Measurements from ENCODE around the gene ITGAX.

ITGAX gene

GRCh38 chr16:31348579-31348978 is 6.4 kb upstream of the ITGAX start:
- DNase-seq (ENCODE audit: low read depth in 2 of 2): no peak

DNA sequence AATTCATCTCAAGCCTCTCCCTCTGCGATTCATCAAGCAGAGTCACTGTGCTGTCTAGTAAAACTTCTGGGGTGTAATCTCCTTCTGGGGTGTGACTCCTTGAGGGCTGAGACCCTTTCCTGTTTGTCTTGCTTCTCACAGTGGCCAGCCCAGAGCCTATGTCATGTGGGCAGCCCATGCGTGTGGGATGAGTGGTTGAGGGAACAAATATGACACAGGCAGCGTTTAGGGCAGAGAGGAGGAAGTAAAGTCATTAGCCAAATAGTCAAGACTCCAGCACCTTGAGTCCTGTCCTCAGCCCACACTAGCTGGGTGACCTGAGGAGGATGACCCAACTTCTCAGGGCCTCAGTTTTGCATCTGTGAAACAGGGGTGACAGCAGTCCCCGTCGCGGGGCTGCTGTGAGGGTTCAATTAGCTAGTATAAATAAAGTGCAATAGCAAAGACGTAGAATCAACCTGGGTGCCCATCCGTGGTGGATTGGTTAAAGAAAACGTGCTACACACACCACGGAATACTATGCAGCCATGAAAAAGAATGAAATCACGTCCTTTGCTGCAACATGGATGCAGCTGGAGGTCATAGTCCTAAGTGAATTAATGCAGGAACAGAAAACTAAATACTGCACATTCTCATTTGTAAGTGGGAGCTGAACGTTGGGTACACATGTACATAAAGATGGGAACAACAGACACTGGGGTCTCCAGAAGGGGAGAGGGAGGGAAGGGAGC is 4.5 kb upstream of the ITGAX start:
- DNase-seq (ENCODE audit: low read depth in 2 of 2): no peak

DNA sequence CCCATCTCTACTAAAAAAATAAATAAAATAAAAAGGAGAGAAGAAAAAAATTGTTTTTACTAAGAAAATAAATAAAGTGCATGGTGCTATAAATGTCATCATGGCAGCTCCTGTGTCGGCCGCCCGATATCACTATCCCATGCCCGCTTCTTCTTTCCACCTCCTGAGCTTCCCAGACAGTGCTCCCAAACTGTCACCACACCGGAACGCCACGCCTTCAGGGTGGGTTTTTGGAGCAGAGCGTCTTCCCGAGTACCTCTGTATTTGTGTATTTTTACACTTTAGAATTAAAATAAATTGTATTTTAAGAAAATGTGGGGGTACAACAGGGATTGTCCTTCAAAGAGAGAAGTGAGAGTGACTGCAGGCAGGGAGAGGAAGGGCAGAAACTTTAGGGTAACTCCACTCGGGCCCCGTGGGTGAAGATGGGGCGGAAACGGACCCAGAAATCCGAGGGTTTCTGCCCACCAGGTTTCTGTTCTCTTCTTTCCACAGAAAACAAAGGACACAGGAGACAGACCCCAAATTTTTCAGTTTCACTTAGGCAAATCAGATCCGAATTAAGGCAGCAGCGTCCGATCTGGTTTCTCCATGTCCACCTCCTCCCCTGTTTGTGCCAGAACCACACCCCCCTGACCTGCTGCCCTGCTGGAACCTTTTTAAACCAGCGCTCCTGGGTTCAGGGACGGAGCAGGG is 3.6 kb upstream of the ITGAX start:
- DNase-seq (ENCODE audit: low read depth in 2 of 2): no peak

DNA sequence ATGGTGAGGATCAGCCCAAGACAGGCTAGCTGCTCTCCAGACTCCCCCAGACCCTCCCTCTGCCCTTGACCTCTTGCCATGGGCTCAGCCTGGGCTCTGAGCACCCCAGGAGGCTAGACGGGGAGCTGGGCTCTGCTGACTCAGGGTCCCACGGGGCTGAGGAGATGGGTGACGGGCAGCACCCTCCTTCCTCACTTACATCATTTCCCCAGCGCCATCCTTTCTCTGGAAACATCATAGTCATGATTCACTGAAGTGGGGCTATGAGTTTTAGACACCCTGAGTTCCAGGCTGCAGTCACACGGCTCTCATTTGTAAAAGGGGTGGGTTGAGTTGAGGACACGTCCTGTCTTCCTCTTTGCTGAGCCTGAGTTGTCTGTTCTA is 3.0 kb upstream of the ITGAX start:
- no peak for DNase-seq (ENCODE audit: low read depth in 2 of 2)

DNA sequence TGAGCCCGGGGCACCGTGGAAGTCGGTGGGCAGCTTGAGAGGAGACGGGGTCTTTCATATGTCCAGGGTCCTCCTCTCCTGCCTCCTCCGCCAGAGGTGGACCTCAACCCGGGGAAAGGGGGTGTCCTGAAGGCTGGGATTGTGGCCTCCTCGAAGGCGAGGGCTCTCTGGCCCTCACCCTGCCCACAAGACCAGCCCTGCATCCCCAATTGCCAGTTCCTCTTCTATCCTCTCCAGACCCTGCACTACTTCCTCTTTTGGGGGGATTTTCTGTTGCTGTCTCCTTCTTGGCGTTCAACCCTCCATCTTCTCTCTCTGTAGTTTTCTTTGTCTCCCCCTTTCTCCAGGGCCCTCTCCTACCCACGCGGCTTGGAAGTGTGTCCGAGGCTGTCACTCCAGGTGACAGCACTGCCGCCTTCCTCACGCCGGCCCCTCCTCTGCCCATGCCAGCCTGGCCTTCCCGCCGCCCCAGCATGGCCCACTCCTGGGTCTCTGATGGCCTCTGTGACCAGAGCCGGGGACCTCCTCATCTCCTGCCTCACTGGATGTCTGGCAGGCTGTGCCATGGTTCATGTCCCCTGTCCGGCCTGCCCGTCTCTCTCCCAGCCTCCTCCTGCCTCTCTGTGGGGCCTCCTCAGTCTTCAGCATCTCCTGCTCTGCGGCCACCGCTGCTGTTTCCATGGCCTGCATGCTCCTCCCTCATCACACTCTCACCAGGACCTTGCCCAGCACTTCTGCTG is 2.4 kb upstream of the ITGAX start:
- no peak for DNase-seq (ENCODE audit: low read depth in 2 of 2)

DNA sequence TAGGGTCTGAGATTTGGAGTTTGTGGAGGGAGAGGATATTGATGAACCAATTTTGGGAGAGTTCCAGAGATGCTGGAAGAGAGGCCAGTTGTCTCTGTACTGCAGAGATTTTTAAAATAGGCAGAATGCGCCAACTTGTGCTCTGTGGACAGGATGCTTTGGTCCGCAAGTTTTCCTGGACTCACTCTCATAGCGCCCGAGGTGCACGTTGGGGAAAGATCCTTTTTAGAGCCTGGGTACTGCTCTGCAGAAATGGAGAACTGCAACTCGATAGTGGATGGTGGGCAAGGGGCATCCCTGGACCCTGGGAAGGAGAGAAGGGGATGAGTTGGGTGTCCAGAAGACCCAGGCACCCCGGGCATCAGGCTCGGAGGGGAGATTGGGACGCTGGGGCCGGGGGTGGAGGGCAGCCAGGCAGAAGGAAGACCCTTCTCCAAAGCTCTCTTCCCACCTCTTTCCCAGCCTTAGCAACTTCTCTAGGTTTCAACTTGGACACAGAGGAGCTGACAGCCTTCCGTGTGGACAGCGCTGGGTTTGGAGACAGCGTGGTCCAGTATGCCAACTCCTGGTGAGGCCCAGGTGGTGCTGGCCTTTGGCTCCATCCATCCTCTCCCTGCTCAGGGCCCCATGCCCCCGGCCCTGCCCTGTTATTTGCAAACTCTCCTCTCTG is 590 bp downstream of the ITGAX start:
- DNase-seq (ENCODE audit: low read depth in 2 of 2): no peak

- DNase-seq (ENCODE audit: low read depth in 2 of 2): no peak
These were observed 1.8 kb downstream of the ITGAX start for GRCh38 chr16:31356566-31357323.

- DNase-seq (ENCODE audit: low read depth in 2 of 2): no peak
These were observed 2.5 kb downstream of the ITGAX start for GRCh38 chr16:31357324-31358109.

- DNase-seq (ENCODE audit: low read depth in 2 of 2): no peak
These were observed 5.3 kb downstream of the ITGAX start for GRCh38 chr16:31360251-31360650.

- no peak for DNase-seq (ENCODE audit: low read depth in 2 of 2)
These were observed 6.5 kb downstream of the ITGAX start for GRCh38 chr16:31361201-31362110.

DNA sequence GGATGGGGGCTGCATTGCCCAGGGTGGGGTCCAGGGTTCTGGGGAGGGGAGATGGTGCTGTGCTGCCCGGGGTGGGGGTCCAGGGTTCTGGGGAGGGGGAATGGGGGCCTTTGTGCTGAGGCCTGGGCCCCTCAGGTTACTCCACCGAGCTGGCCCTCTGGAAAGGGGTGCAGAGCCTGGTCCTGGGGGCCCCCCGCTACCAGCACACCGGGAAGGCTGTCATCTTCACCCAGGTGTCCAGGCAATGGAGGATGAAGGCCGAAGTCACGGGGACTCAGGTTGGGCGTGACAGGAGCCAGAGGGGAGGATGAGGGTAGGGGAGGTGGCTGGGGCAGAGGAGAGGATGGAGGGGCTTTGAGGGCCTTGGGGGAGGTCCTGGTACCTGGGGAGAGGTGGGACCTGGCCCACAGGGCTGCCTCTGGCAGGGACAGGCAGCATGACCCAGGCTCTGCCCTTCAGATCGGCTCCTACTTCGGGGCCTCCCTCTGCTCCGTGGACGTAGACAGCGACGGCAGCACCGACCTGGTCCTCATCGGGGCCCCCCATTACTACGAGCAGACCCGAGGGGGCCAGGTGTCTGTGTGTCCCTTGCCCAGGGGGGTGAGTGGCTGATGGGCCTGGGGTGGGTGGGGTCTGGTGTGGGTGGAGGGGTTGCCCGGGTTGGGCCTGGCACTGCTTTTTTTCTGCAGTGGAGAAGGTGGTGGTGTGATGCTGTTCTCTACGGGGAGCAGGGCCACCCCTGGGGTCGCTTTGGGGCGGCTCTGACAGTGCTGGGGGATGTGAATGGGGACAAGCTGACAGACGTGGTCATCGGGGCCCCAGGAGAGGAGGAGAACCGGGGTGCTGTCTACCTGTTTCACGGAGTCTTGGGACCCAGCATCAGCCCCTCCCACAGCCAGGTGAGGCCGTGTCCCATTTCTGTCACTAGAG is 7.8 kb downstream of the ITGAX start:
- DNase-seq (ENCODE audit: low read depth in 2 of 2): no peak

DNA sequence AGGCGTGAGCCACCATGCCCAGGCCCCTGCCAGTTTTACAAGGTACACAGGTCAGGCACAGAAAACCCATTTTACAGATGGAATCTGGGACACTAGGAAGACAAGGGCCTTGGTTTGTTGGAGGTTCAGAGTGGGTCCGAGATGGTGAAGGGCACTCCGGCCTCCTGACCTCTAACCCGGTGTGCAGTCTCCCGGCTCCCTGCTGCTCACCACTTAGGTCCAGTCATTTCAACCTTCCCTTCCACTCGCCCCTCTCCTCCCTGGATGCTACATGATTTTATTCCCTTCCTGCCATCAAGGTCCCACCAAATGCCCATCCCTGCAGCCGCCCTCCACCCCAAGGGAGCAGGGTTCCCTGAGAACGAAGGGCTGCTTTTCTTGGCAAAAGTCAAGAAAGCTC is 8.7 kb downstream of the ITGAX start:
- no peak for DNase-seq (ENCODE audit: low read depth in 2 of 2)

- no peak for DNase-seq (ENCODE audit: low read depth in 2 of 2)
These were observed 9.4 kb downstream of the ITGAX start for GRCh38 chr16:31364421-31364820.

DNA sequence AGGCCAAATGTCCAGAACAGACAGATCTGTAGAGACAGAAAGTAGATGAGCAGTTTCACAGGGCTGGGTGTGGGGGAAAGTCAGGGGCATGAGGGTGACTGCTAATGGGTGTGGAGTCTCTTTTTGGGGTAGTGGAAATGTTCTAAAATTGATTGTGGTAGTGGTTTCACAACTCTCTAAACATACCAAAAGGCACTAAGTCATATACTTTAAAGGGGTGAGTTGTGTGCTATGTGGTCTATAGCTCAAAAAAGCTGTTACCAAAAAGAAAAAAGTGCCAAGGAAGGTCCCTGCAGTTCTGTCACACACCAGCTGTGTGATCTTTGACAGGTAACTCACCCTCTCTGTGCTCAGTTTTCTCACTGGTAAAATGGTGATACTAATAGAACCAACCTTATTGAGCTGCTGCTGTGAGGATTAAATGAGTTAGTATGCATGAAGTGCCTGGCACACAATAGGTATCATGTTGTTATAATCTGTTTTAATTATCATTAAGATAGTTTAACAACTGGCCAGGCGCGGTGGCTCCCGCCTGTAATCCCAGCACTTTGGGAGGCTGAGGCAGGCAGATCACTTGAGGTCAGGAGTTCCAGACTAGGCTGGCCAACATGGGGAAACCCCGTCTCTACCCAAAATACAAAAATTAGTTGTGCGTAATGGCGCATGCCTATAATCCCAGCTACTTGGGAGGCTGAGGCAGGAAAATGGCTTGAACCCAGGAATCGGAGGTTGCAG is 10.3 kb downstream of the ITGAX start:
- no peak for DNase-seq (ENCODE audit: low read depth in 2 of 2)

GRCh38 chr16:31367853-31368252 is 12.9 kb downstream of the ITGAX start:
- DNase-seq (ENCODE audit: low read depth in 2 of 2): no peak

GRCh38 chr16:31371008-31371407 is 16.0 kb downstream of the ITGAX start:
- no peak for DNase-seq (ENCODE audit: low read depth in 2 of 2)

- DNase-seq (ENCODE audit: low read depth in 2 of 2): no peak
These were observed 16.9 kb downstream of the ITGAX start for GRCh38 chr16:31371619-31372484.

Measured in stimulated activated CD4-positive, alpha-beta T cell treated with anti-CD3 and anti-CD28 coated beads, Interleukin-1b, Interleukin-23, amount 100 ng/mL, for 4 hours (primary cell).